GM20000 (cell line): ENCODE measurements around the gene CPEB3.

Source experiments
- DNase-seq: peaks from one replicate; pipeline ENCODE4 v3.0.0; 2012; ENCODE audit warnings: low spot score
- TF ChIP-seq, protein P1 (sequence below): IDR thresholded peaks from 2 replicates; pipeline ENCODE4 v1.5.1; 2012; ENCODE audit warnings: mild to moderate bottlenecking, control low read depth; ENCODE audit errors: extremely low read depth, missing control alignments

CPEB3 gene

DNA sequence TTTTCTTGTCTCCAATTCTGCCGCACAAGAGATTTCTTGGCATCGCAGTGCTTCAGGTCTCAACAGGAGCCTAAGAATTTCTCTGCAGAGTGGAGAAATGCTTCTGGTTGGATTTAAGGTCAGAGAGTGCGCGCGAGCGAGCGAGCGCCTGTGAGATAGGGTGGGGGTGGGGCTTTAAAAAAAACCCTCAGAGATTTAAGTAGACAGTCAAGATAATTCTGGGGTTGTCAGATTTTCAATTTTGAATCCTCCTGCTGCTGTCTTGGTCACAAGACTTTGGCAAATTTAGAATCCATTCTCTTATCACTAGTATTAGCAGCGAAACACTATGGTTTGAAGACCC is 49.7 kb downstream of the CPEB3 start:
- TF ChIP-seq, protein P1, sequence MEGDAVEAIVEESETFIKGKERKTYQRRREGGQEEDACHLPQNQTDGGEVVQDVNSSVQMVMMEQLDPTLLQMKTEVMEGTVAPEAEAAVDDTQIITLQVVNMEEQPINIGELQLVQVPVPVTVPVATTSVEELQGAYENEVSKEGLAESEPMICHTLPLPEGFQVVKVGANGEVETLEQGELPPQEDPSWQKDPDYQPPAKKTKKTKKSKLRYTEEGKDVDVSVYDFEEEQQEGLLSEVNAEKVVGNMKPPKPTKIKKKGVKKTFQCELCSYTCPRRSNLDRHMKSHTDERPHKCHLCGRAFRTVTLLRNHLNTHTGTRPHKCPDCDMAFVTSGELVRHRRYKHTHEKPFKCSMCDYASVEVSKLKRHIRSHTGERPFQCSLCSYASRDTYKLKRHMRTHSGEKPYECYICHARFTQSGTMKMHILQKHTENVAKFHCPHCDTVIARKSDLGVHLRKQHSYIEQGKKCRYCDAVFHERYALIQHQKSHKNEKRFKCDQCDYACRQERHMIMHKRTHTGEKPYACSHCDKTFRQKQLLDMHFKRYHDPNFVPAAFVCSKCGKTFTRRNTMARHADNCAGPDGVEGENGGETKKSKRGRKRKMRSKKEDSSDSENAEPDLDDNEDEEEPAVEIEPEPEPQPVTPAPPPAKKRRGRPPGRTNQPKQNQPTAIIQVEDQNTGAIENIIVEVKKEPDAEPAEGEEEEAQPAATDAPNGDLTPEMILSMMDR = no peak
- DNase-seq = no peak

DNA sequence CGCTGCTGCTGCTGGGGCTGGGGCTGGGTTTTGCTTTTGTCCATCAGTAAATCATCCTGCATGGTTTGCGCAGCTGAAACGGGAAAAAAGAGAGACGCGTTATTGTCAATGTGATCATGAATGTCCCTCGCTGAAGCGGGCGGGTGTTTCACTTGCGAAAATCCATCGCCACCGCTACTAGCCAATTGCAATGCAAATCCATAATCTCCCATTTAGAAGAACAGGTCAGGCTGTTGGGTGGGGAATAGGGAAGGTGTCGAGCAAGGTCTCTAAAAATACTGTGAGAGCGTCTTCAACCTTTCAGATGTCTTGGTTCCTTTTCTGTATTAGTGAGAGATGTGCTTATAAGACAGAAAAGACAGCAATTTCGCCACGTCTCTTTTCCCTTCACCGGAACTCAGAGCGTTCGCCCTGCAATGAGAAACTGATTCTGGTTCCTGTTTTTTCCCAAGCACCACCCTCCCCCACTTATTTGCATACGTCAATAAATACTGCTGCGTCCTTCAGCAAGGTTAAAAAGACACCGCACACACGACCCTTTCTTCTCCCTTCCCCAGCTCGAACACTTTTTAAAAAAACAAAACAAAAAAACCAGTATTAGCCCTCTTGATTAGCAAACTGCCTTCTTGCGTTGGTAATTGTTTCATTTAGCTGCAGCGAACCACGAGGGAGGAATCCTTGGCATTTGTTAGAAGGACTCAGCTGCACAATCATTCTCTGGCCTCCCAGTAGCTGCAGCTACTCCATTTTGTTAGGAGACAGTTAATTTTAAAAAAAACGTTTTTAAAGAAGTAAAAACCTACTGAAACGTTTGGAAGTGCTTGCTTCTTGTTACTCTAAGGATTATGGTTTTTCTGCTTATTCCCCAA is 50.4 kb downstream of the CPEB3 start:
- DNase-seq = peak; percentile 81
- TF ChIP-seq, protein P1 = no peak

DNA sequence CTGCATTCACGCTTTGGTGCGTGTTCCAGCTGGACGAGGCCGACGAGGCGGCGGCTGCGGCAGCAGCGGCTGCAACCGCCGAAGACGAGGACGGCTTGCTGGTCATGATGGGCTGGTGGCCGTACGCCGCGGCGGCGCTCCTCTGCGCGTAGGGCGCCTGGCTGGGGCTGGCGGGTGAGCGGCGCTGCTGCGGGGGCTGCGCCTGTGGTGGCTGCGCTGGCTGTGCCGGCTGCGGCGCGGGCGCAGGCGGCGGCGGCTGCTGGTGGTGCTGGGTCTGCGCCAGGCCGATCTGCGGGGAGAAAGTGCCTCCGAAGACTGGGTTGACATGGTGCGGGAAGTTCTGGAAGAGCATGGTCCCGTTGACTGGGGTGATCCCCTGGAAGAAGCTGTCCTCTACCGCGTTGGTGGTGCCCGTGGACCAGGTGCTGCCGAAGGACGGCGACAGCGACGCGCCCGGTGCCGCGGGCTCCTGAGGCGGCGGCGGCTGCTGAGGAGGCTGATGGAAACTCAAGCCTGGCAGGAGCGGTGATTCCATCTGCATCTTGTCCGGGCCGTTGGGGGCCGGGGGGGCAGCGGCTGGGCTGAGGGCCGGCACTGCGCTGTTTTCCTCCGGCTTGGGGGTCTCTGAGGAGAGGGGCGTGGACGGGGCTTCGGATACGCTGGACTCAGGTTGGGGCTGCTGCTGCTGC is 51.1 kb downstream of the CPEB3 start:
- TF ChIP-seq, protein P1 = no peak
- peak; percentile 70 for DNase-seq

DNA sequence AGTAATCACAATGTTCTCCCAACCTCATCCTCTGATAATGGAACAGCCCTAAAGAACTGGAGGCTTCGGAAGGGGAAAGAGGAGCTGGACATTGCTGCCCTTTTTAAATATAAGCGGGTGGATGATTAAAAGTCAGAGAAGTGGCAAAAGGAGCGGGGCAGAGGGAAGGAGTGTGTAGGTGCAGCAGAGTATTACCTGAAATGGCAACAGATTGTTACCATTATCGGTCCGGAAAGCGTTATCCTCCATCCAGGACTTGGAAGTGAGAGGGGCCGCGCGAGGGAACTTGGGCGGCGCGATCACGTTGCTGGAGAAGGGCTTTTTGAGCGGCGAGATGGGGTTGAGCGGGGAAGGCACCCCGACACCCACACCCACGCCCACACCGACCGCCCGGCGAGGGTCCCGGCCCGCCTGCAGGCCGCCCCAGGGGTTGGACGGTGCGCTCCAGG is 51.7 kb downstream of the CPEB3 start:
- TF ChIP-seq, protein P1 = no peak
- no peak for DNase-seq

DNA sequence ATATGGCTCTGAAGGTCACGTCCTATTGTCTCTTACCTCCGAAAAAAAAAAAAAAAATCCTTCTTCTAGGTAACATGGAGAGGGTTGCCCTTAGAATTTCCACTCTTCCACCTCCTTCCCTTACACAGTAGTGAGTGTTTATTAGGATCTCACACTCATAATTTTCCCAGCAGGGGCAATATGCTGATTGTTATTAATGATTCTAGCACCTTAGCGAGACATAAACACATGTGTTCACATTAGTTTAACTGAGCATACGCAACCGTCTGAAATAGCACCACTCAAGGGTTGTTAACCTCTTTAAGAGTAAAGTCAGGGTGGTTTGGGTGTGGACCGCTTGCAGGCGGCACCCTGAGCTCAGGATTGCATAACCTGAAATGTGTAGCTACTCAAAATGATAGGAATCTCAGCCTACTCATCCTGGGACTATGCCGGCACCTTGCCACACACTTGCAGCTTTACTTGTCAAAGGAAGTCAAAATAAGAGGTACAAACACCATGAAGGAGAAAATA is 52.2 kb downstream of the CPEB3 start:
- no peak for DNase-seq
- TF ChIP-seq, protein P1 = no peak

DNA sequence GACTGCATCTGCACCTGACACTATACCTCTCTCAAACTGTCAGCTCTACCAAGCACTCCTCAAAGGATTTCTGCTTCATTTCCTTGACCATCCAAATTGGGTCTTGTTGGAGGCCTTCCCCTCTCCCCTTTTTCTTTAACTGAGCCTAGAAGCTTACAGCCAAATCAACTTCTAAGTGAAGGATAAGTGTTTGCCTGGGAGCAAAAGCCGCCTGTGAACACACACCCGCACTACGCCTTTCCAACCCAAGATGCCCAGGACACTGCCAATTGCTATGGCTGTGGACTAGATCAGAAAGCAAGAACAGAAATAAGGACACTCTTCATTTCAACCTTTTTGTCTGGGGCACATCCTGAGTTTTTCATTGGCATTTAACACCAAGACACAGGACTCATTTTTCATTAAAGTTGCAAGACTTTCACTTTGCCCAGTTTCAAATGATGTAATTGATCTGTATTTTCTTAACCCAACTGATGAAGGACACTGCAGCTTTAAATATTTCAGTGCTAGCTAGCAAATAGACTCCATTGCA is 52.8 kb downstream of the CPEB3 start:
- no peak for DNase-seq
- TF ChIP-seq, protein P1 = no peak

DNA sequence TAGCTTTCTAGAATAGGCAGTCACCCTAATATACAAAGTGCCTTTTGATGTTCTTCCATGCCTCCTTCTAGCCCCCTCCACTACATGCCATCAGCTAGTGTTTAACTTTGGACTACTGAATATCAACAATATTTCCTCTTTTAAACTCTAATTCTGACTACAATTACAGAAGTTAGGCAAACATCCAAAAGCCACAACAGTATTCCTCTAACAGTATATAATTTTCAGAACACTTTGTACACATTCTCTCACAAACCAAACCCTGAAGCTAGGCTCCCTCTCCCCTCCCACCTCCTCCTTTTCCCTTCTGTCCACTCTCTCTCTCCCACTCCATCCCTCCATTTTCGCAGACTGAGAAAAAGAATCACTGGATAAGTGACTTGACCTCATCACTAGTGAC is 59.7 kb downstream of the CPEB3 start:
- TF ChIP-seq, protein P1 = no peak
- DNase-seq = no peak
